ENCODE data around the gene ALDH1A3.

- no peak for TF ChIP-seq CTCF (conservative IDR thresholded peaks at IDR 0.05; ENCODE audit: low read depth, low read length)
- no peak for TF ChIP-seq POLR2A (IDR thresholded peaks at IDR 0.05; ENCODE audit: low read depth, low read length)
- TF ChIP-seq NFE2L2 (IDR thresholded peaks at IDR 0.05; ENCODE audit: low read depth, low read length), result no peak
Observed at GRCh38 chr15:100859970-100860828, 19.4 kb upstream of the ALDH1A3 start.

Measured in IMR-90 (cell line).